ENCODE measurements around the gene CD84.
"Not testable (repeated sequence)": the region's sequence is repeated elsewhere in the genome, so short reads cannot be mapped to it uniquely, and the experiment has no call there.

CD84 gene

DNA sequence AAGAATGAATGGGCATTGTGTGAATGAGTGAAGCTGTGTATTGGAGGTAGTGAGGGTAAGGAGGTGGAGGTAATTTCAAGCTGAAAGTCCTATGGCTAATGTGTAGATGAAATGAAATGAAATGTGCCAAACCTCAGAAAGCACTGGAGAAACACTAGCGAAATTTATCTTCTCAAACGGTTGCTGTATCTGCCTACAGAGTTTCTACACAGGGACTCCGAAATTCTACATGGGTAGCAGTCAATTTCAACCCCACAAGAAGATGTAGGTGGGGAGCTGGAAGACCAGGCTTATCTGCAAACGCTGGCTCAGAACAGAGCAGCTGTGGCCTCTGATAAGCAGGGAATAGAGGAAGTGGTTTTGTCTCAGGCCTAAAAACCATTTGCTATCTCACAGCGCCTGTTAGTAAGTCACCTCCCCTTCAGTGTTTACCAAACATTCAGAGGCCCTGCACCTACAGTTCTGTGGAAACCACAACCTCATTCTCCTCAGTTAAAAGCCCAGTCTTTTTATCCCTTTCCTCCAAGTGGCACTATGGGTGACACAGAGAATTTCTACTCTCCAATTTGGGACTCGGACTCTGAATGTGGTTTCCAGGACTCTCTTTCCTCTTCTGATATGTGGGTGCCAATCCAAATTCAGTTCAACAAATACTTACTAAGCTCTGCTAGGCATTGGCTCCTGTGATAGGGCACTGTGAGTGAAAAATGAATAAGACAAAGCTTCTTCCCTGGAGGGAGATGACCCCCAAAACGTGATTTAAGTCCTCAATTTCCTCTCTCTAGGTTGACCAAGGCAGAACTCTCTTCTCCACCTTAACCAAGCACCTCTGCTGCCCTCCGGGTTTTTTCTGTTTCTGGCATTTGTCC lies 39.1 kb downstream of the CD84 start:
- no peak for DNase-seq

DNA sequence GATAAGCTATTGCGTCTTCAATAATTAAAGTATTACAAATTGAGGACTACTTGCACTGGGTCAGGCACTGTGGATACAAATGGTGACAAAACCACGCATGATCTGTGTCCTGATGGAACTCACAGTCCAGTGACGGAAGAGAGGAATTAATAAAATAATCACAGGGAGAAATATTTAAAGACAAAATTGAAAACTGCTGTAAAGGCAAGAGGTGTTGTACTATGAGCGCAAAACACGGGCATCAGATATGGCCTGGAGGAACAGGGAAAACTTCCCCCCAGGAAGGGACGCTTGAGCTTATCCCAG lies 39.7 kb downstream of the CD84 start:
- no peak for DNase-seq

DNA sequence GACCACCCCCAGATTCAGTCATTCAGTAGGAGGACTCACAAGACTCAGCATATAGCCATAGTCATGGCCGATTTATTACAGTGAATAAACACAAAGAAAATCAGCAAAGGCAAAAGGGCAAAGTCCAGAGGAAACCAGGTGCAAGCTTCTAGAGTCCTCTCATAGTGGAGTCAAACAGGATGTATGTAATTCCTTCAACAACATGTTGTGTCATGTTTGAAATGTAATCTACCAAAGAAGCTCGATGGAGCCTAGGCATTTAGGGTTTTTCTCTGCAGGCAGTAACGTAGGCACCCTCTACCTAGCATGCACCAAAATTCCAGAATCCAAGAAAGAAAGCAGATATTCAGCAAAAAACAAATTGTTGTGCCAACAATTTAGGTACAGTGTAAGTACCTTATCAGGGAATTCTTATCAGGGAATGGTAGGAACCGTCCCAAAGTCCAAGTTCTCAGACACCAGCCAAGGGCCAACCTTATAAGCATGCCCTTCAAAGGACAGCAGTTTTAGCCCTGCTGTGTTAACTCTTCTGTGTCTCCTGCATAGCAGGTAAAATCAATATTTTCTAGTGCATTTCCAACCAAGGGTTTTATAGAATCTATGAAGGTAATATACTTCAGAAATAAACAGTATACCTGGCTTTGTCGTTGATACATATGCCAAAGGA lies 40.2 kb downstream of the CD84 start:
- no peak for DNase-seq

DNA sequence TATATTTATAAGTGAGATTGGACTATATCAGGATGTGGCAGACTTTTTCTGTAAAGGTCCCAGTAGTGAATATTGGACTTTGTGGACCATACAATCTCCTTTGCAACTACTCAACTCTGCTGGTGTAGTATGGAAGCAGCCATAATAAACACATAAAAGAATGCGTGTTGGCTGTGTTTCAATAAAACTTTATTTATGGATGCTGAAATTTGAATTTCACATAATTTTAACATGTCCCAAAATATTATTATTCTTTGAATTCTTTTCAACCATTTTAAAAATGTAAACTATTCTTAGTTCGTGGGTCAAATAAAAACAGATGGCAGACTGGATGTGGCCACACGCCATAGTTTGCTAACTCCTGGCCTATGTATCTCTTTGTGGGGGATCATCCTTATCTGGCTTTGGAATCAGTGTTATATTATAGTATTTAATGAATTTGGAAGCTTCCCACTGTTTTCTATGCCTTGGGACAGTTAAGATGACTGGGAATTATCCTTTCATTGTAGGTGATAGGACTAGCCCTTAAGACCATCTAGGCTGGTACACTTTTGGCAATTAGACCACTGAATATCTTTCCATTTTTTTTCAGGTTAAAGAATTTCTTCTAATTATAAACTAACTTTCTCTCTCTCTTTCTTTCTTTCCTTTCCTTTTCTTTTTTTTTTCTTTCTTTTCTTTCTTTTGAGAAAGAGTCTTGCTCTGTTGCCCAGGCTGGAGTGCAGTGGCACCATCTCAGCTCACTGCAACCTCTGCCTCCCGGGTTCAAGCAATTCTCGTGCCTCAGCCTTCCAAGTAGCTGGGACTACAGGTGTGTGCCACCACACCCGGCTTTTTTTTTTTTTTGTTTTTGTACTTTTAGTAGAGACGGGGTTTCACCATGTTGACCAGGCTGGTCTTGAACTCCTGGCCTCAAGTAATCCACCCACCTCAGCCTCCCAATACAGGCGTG lies 41.3 kb downstream of the CD84 start:
- DNase-seq: no peak

DNA sequence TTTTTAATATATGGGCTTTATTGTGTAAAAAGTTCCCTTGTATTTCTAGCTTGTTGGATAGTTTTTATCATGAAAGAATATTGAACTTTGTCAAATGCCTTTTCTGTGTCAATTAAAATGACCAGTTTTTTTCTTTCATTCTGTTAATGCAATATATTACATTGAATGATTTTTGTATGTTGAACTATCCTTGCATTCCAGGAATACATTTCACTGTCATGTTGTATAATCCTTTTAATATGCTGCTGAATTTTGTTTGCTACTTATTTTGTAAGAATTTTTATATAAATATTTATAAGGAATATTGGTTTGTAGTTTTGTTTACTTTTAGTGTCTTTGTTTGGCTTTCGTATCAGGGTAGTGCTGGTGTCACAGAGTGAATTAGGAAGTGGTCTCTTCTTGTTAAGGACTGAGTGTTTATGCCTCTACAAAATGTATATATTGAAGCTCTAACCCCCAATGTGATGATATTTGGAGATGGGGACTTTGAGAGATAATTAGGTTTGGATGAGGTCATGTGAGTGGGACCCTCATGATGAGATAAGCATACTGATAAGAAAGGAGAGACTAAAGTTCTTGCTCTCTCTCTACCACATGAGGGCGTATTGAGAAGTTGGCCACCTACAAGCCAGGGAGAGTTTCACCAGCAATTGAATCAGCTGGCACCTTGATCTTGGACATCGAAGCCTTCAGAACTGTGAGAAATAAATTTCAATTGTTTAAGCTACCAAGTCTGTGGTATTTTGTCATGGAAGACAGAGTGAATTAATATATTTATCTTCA lies 44.3 kb downstream of the CD84 start:
- DNase-seq: no peak

DNA sequence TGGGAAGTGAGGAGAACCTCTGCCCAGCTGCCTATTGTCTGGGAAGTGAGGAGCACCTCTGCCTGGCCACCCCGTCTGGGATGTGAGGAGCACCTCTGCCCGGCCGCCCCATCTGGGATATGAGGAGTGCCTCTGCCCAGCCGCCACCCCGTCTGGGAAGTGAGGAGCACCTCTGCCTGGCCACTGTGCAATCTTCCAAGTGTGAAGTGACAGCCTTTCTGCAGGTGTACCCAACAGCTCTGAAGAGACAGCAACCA lies 46.8 kb downstream of the CD84 start:
- DNase-seq: not testable (repeated sequence)

DNA sequence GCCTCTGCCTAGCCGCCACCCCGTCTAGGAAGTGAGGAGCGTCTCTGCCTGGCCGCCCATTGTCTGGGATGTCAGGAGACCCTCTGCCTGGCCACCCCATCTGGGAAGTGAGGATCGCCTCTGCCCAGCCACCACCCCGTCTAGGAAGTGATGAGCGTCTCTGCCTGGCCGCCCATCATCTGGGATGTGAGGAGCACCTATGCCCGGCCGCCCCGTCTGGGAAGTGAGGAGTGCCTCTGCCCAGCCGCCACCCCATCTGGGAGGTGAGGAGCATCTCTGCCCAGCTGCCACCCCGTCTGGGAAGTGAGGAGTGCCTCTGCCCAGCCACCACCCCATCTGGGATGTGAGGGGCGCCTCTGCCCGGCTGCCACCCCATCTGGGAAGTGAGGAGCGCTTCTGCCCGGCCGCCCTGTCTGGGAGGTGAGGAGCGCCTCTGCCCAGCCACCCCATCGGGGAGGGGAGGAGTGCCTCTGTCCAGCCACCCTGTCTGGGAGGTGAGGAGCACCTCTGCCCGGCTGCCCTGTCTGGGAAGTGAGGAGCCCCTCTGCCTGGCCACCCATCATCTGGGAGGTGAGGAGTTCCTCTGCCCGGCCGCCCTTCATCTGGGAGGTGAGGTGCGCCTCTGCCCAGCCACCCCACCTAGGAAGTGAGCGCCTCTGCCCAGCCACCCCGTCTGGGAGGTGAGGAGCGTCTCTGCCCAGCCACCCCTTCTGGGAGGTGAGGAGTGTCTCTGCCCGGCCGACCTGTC lies 47.3 kb downstream of the CD84 start:
- not testable (repeated sequence) for DNase-seq

DNA sequence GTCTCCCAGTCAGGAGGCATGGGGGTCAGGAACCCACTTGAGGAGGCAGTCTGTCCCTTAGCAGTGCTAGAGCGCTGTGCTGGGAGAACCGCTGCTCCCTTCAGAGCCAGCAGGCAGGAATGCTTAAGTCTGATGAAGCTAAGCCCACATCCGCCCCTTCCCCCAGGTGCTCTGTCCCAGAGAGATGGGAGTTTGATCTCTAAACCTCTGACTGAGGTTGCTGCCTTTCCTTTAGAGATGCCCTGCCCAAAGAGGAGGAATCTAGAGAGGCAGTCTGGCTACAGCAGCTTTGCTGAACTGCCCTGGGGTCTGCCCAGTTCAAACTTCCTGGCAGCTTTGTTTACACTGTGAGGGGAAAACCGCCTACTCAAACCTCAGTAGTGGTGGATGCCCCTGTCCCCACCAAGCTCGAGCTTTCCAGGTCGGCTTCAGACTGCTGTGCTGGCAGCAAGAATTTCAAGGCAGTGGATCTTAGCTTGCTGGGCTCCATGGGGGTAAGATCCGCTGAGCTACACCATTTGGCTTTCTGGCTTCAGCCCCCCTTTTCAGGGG lies 49.8 kb downstream of the CD84 start:
- not testable (repeated sequence) for DNase-seq

DNA sequence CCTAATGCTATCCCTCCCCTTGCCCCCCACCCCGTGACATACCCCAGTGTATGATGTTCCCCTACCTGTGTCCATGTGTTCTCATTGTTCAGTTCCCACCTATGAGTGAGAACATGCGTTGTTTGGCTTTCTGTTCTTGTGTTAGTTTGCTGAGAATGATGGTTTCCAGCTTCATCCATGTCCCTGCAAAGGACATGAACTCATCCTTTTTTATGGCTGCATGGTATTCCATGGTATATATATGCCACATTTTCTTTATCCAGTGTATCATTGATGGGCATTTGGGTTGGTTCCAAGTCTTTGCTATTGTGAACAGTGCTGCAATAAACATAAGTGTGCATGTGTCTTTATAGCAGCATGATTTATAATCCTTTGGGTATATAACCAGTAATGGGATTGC lies 55.5 kb downstream of the CD84 start:
- DNase-seq: not testable (repeated sequence)

DNA sequence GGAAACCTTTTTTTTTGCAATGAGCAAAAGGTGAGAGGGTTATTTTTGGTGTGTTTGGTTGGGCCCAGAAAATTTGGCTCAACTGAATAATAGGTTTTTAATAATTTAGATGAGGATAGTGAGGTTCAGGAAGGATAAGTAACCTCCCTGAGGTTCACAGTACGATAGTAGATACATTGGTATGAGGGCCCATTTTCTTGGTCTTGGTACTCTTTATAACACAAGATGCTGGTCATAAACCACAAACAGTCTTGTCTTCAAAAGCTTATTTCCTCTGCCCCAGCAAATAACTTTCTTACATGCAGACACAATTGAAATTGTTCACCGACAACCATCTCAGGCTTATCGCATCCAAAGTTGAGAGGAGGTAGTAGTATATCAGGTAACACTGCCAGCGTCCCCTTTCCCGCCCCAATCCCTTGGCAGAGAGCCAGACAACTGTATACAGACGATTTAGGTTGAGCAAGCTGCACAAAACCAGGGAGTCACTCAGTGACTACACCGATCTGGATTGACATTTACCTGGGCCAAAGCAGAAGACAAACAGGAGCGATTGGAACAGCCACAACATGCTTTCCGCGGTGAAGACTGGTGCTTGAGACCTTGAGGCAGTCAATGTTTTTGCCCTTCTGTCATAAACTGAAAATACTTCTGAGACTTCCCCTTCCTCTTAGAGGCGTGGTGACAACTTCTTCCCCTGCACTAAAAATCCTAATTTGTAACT lies 56.5 kb downstream of the CD84 start, which contains the start of gene SLAMF6:
SLAMF6 (minus strand) TSS at position 634 of the 724 bp plus-strand sequence; CDS start at position 571, 63 bp downstream.
- no peak for DNase-seq

DNA sequence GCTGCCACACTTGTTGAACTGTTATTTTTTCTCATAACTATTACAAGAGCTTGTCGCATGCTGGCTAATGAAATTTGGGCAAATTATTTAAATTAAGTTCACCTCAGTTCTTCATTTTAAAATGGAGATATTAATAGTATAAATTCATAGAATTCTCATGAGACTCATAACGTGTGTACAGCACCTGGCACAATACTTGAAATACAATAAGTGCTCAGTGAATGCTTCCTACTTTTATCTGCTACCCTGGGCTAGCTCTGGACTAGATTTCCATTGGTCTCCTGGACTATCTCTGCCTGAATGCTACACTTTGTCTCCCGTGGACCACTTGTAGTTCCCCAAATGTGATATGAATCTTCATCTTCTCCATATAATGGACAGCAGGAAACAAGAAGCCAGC lies 57.2 kb downstream of the CD84 start:
- DNase-seq: no peak

DNA sequence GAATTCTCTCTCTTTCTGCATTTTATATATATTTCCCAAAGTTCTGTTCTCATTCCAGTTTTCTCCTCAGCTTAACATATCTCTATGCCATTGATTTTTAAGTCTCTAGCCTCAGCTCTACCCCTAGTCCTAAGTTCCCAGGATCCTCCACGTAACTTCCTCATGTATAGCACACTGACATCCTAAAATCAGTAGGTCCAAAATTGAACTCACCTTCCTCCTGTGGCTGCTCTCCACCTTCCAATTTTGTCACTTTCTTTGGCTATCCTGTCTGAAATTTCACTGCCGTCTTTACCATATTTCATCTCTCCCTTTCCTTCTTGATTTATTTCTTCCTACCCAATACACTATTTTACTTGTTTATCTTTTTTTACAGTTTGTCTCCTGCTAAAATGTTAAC lies 57.7 kb downstream of the CD84 start:
- DNase-seq: no peak

DNA sequence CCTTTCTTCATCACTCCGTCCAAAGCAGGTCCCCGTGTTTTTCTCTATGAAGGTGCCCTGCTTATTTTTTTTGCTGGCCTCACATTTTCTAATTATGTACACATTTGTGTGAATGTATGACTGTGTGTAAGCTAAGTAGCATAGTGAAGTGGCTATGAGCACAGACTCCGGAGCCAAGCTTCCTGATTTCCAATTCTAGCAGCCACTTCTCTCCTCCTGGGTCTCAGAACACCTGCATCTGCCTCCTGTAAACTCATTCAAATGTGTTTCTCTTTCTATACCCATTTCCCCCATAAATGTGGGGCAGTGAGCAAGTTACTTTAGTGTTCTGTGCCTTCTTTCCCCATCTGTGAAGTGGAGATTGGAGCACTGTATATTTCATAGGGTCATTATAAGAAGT lies 58.3 kb downstream of the CD84 start:
- no peak for DNase-seq

DNA sequence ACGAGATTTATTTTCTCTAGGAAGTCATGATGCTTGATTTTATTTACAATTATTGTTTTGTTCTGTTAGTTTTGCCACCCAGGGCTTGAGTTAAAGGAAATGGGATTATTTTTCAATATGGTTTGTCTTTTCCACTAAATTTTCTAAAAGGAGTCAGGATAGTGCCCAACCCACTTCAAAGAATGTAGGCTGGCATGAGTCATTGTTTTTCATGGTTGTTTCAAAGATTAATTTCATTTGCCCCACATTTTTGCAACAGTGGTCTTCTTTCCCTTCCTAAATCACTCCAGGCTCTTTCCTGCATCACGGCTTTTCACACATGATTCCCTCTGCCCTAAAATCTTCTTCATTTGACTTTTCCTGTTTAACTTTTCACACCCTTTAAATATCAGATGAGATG lies 58.7 kb downstream of the CD84 start:
- no peak for DNase-seq

DNA sequence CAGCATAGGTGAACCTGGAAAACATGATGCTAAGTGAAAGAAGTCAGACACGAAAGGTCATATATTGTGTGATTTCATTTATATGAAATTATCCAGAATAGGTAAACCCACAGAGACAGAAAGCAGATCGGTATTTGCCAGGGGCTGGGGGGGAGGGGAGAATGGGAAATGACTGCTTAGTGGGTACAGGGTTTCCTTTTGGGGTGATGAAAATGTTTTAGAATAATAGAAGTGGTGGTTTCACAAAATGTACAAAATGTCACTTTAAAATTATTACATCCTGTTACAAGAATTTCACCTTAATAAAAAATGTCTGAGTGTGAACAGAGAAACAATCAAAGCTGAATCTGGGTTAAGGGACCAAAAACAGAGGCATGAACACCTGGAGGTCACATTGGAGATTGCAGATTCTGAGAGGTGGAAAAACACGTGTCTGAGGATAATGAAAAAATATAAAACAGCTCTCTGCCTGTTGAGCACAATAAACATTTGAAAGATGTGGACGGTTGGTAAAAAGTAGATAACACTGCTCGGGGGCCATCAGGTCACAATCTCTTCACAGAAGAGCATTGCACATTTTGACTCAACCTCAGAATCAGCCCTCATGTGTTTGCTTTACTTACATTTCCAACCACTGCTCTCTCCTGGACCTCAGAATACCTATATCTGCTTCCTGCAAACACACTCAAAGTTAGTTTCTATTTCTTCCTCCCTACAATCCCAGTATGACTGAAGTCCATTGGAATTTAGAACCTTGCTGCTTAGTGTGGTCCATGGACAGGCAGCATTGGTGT lies 59.5 kb downstream of the CD84 start:
- DNase-seq: no peak

DNA sequence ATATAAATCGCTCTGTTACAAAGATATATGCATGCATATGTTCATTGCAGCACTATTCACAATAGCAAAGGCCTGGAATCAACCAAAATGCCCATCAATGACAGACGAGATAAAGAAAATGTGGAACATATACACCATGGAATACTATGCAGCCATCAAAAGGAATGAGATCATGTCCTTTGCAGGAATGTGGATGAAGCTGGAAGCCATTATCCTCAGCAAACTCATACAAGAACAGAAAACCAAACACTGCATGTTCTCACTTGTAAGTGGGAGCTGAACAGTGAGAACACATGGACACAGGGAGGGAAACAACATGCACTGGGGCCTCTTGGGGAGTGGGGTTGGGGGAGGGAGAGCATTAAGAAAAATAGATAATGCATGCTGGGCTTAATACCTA lies 61.8 kb downstream of the CD84 start:
- DNase-seq: not testable (repeated sequence)

DNA sequence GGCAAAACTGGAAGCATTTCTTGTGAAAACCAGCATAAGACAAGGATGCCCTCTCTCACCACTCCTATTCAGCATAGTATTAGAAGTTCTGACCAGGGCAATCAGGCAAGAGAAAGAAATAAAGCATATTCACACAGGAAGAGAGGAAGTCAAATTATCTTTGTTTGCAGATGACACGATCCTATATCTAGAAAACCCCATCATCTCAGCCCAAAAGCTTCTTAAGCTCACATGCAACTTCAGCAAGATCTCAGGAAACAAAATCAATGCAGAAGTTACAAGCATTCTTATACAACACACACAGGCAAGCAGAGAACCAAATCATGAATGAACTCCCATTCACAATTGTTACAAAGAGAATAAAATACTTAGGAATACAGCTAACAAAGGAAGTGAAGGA lies 63.4 kb downstream of the CD84 start:
- not testable (repeated sequence) for DNase-seq

DNA sequence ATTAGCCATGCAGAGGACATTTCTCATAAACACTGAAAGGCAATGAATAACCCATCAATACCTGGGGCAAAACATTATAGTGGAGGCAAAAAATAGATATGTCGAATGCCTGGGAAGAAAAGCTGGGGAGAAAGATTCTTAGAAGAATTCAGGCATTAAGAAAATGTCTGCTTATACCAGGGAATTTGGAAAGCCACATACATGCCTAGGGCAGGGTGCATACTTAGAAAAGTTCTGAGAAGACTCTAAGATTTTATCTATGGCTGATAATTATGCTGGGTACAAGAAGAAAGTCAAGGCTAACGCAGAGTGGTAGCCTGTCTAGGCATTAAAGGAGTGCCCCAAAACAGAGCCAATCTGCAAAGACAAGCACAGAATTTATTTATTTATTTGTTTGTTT lies 74.6 kb downstream of the CD84 start:
- DNase-seq: no peak

DNA sequence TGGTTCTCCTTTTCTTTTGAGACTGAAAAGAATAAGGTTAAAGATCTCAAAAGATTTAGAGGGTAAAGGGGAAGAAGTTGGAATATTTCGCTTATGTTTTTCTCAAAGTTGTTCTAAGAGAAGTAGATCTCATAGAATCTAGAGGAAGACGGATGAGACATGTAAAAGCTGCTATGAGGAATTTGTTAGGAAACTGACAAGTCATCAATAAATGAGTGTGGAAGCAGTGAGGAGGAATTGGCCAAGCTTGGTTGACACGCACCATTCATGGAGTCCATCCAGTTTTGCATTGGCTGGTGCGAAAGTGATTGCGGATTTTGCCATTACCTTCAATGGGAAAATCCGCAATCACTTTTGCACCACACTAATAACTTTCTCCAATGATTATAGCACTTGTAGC lies 76.2 kb downstream of the CD84 start:
- no peak for DNase-seq

DNA sequence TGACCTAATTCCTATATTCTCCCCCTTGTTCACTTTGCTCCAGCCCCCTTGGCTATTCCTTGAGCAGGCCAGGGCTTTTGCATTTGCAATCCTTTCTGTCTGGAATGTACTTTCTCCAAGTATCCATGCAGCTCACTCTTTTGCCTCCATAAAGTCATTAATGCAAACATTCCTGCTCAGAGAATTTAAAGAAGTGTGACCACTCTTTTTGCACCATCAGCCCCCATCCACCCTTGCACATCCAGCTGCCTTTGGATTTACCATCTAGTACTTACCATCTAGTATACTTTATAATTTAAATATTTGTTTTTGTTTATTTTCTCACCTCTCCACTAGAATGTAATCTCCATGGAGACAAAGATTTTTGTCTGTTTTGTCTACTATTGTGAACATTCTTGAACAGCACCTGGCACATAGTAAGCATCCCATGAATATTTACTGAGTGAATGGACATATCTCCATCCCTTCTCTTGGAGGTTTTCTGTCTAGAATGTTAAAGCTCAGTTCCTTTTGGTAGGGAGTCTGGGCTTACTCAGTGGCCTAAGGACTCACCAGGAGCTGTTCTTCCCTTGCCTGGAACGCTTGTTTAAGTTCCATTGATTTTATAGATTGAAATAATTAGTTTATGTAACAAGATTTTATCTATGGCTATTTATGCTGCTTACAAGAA lies 78.8 kb downstream of the CD84 start:
- DNase-seq: no peak

Data from SW 1271 (cell line).